ENCODE data around the gene PGF.

PGF gene

GRCh38 chr14:74978416-74978947, 23.1 kb upstream of the PGF start:
- peak; percentile 35 for DNase-seq (ENCODE audit: low spot score)

- DNase-seq (ENCODE audit: low spot score) = peak; percentile 10
Observed at GRCh38 chr14:74977901-74978385, 22.5 kb upstream of the PGF start.

GRCh38 chr14:74977164-74977900, 21.9 kb upstream of the PGF start:
- DNase-seq (ENCODE audit: low spot score) = peak; percentile 24

GRCh38 chr14:74976264-74977113, 21.1 kb upstream of the PGF start:
- DNase-seq (ENCODE audit: low spot score) = peak; percentile 15

- DNase-seq (ENCODE audit: low spot score) = peak; percentile 7
Observed at GRCh38 chr14:74975059-74975810, 19.8 kb upstream of the PGF start.

- peak; percentile 20 for DNase-seq (ENCODE audit: low spot score)
Observed at GRCh38 chr14:74974364-74975058, 19.1 kb upstream of the PGF start.

GRCh38 chr14:74973905-74974363, 18.5 kb upstream of the PGF start:
- peak; percentile 13 for DNase-seq (ENCODE audit: low spot score)

- no peak for DNase-seq (ENCODE audit: low spot score)
Observed at GRCh38 chr14:74973003-74973653, 17.7 kb upstream of the PGF start.

GRCh38 chr14:74968811-74969210, 13.4 kb upstream of the PGF start:
- no peak for DNase-seq (ENCODE audit: low spot score)

GRCh38 chr14:74965486-74966153, 10.2 kb upstream of the PGF start:
- DNase-seq (ENCODE audit: low spot score) = no peak

GRCh38 chr14:74964787-74965485, 9.5 kb upstream of the PGF start:
- no peak for DNase-seq (ENCODE audit: low spot score)

- no peak for DNase-seq (ENCODE audit: low spot score)
Observed at GRCh38 chr14:74963705-74964271, 8.4 kb upstream of the PGF start.

GRCh38 chr14:74963178-74963704, 7.8 kb upstream of the PGF start:
- no peak for DNase-seq (ENCODE audit: low spot score)

- DNase-seq (ENCODE audit: low spot score) = no peak
Observed at GRCh38 chr14:74962493-74962892, 7.1 kb upstream of the PGF start.

GRCh38 chr14:74962046-74962445, 6.6 kb upstream of the PGF start:
- DNase-seq (ENCODE audit: low spot score) = no peak

- DNase-seq (ENCODE audit: low spot score) = no peak
Observed at GRCh38 chr14:74961238-74961911, 6.0 kb upstream of the PGF start.

- DNase-seq (ENCODE audit: low spot score) = no peak
Observed at GRCh38 chr14:74960736-74961135, 5.3 kb upstream of the PGF start.

- no peak for DNase-seq (ENCODE audit: low spot score)
Observed at GRCh38 chr14:74959596-74960180, 4.3 kb upstream of the PGF start.
